Thyroid gland (tissue), 4 donors: ENCODE measurements around the gene ALCAM. TPM values are rescaled to one million over a fixed set of nuclear protein-coding genes. Genes with fewer than 3 reads are reported as not detected.
A peak's percentile ranks its signal among the peaks of the same experiment; 100 is the strongest.

Source experiments
- DNase-seq, 2 donors: peaks; one replicate each; pipeline ENCODE4 v3.0.0-alpha.2; 2019
- H3K27ac ChIP-seq, 3 donors: fragments of 200-600 bp; sonication (generic); 1 replicate in 2 of 3; 2 replicates in 1 of 3; pipeline ENCODE4 v1.5.1; 2016 to 2019; ENCODE audit warnings: mild to moderate bottlenecking in 1 of 3, moderate library complexity in 1 of 3
- H3K27me3 ChIP-seq: fragments of 200-600 bp; sonication (generic); one replicate; pipeline ENCODE4 v1.5.1; 2019
- H3K36me3 ChIP-seq, 2 donors: fragments of 200-600 bp; sonication (generic); one replicate each; pipeline ENCODE4 v1.5.1; 2016 to 2019
- H3K4me1 ChIP-seq, 2 donors: fragments of 200-600 bp; sonication (generic); one replicate each; pipeline ENCODE4 v1.5.1; 2017 to 2019
- H3K4me3 ChIP-seq, 3 donors: fragments of 200-600 bp; sonication (generic); replicated peaks in 1 of 3; 1 replicate in 2 of 3; 2 replicates in 1 of 3; pipeline ENCODE4 v1.5.1; 2016; ENCODE audit warnings: mild to moderate bottlenecking in 1 of 3
- H3K9me3 ChIP-seq: fragments of 200-600 bp; sonication (generic); one replicate; pipeline ENCODE4 v1.5.1; 2017
- POLR2A ChIP-seq, 2 donors: fragments of 450-650 bp; IDR thresholded peaks; one replicate each; pipeline ENCODE4 v1.6.1; 2017; ENCODE audit warnings: antibody characterized with exemption in 2 of 2, mild to moderate bottlenecking in 2 of 2, moderate library complexity in 1 of 2
- WGBS, 2 donors: methylation state at CpG; one replicate each; pipeline ENCODE4 v1.1.5; 2017; 5-methylcytosine and 5-hydroxymethylcytosine counted together
- intact Hi-C: fragments of 100-400 bp; cut with DNase I; formaldehyde crosslinking; loops from one replicate; pipeline ENCODE4 v1.15.1; 2023
- total RNA-seq, 4 donors: library from RNA; depleted of rRNA; stranded (reverse); fragments of >200 nt; gene quantifications; one replicate each; pipeline ENCODE4 v1.2.3, GENCODE V29; 2016
- TF ChIP-seq, protein P1 (sequence below), 6 experiments: fragments of 200-600 bp in 3 of 6; fragments of 450-650 bp in 3 of 6; sonication (generic) in 3 of 6; IDR thresholded peaks; one replicate each; pipeline ENCODE4 v1.5.1; 2016 to 2019; ENCODE audit warnings: antibody characterized with exemption in 6 of 6, mild to moderate bottlenecking in 2 of 6, inconsistent platforms in 1 of 6, moderate library complexity in 1 of 6

Gene ALCAM
- total RNA-seq, 4 donors from 2014 or later: 86.5 to 129 (median 108) TPM

DNA sequence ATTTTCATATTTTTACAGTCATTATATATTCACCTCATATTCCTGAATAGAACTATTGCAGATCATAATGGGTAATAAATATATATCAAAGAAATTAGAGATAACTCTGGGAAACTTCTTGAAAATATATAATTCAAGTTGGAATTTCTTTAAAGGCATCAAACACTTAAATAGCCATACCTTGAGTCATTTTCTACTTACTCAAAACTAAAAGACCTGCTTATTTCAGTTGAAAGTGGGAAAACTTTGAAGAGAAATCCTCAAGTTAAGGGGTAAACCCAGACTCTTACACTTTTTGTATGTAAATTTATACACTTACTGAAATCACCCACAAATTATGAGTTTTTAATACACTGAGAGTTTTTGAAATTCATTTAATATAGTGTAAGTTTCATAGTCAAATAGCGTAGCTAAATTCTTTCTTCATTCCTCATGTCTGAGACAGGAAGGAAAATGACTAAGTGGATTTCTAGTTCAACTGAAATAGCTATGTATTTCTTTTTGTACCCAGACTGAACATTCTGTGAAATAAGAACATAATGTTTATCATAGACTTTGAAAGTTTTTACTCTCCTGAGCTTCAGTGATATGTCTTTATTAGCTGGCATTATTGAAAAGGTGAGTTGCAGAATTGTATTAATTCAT, 4.6 kb upstream of the ALCAM start:
- H3K4me1 ChIP-seq: no peaks in the 10 kb centered on the region
- H3K27ac ChIP-seq: no peak overlapping the region
- no peak for TF ChIP-seq POLR2A (IDR thresholded peaks at IDR 0.05)
- TF ChIP-seq, protein P1, sequence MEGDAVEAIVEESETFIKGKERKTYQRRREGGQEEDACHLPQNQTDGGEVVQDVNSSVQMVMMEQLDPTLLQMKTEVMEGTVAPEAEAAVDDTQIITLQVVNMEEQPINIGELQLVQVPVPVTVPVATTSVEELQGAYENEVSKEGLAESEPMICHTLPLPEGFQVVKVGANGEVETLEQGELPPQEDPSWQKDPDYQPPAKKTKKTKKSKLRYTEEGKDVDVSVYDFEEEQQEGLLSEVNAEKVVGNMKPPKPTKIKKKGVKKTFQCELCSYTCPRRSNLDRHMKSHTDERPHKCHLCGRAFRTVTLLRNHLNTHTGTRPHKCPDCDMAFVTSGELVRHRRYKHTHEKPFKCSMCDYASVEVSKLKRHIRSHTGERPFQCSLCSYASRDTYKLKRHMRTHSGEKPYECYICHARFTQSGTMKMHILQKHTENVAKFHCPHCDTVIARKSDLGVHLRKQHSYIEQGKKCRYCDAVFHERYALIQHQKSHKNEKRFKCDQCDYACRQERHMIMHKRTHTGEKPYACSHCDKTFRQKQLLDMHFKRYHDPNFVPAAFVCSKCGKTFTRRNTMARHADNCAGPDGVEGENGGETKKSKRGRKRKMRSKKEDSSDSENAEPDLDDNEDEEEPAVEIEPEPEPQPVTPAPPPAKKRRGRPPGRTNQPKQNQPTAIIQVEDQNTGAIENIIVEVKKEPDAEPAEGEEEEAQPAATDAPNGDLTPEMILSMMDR (IDR thresholded peaks at IDR 0.05): no peak
- no peak overlapping the region for H3K4me3 ChIP-seq
- no peaks in the 10 kb centered on the region for H3K27me3 ChIP-seq
- DNase-seq: no peak
- intact Hi-C loops: loop anchor here (10.0 kb wide), 1 partner anchor 153 kb away; no protein-coding TSS in a partner anchor
- H3K36me3 ChIP-seq: no peaks in the 10 kb centered on the region
- WGBS, 2 donors: 81 to 87% methylated on average over 1 of the region's 1 CpG
- H3K9me3 ChIP-seq: no peaks in the 10 kb centered on the region

DNA sequence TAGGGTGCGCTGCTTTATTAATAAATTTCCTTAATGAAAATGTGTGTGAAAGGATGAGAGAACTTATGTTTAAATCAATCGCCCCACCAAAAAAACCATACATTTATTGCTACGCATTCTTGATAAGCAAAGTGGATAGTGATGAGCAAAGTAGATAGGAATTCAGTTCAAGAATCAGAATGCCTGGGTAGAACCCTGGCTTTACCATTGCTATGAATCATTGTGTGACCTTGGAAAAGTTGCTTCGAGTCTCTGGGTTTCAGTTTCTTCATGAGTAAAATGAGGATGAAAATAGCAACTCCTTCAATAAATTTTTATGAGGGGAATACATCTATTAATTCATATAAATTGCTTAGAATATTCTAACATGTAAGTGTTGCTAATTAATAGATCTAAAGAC, 2.6 kb upstream of the ALCAM start:
- intact Hi-C loops: loop anchor here (10.0 kb wide), 1 partner anchor 151 kb away; no protein-coding TSS in a partner anchor
- Histone ChIP-seq H3K4me1 (no peaks in the 10 kb centered on the region), H3K9me3 (no peaks in the 10 kb centered on the region), H3K27me3 (no peaks in the 10 kb centered on the region), H3K27ac (no peak overlapping the region), H3K4me3 (no peak overlapping the region), H3K36me3 (no peaks in the 10 kb centered on the region)
- 91 to 96% methylated on average over 4 of the region's 4 CpGs for WGBS, 2 donors
- DNase-seq: no peak
- TF ChIP-seq, protein P1 (IDR thresholded peaks at IDR 0.05): no peak
- no peak for TF ChIP-seq POLR2A (IDR thresholded peaks at IDR 0.05)

DNA sequence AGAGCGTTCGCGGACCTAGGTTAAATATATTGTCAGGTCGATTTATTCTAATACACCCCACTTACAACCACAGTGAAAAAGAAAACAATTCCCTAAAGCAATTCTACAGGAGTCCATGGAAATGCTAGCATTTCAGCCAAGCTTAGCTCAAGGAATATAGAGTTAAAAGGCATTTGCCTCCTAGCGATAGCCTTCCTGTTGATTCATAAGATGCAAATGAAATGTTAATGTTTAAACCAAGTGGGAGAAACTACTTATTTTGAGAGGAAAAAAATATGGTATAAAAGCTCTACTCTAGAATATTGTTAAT, 1.7 kb upstream of the ALCAM start:
- WGBS, 2 donors: 59 to 66% methylated on average over 5 of the region's 5 CpGs
- Histone ChIP-seq H3K36me3 (no peaks in the 10 kb centered on the region), H3K9me3 (no peaks in the 10 kb centered on the region), H3K4me1 (peaks cover 0 to under 1% of the 10 kb centered on the region in 2 donors), H3K4me3 (no peak overlapping the region), H3K27me3 (no peaks in the 10 kb centered on the region), H3K27ac (no peak overlapping the region)
- no peak for DNase-seq
- intact Hi-C loops: loop anchor here (10.0 kb wide), 1 partner anchor 150 kb away; no protein-coding TSS in a partner anchor
- no peak for TF ChIP-seq POLR2A (IDR thresholded peaks at IDR 0.05)
- TF ChIP-seq, protein P1 (IDR thresholded peaks at IDR 0.05): no peak

DNA sequence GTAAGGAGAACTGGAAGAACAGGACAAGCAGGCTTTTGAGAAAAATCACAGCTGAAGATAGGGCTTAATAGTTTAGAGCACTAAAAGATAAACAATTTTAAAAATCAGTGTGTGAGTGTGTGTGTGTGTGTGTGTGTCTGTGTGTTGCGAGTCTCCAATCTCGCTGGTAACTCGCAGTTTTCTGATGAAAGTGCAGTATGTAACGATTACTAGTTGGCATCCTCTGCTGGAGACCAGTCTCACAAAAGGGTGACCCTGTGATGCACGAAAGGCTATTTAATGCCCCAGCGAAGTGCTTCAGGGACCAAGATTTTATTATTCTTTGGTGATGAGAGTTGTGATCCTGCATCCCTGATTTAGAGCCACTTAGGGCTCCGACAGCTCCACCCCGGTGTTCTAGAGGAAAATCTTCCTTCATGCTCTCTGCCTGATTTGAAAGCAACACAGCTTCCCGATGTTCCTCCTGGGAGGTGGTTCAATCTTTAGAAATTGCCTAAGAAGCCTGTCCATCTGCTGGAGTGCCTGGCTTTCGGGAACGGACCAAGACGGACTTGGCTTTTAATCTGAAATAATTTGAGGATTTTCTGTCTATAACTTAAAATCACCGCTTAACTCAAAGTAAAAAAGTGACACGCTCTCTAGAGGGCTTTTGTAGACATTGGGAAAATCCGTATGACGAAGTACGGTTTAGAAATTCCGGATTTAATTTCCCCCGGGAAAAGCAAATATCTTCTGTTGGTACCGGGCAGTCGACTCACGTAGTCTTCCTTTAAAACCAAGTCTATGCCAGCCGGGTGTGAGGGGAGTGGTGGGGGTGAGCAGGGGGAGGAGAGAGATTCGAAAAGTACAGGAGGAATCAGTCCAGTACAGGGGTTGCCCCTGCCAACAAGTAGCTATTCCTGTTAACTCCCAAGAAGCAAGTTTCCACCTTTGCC, 1.1 kb upstream of the ALCAM start:
- intact Hi-C loops: loop anchor here (10.0 kb wide), 1 partner anchor 149 kb away; no protein-coding TSS in a partner anchor
- 5 to 6% methylated on average over 24 of the region's 24 CpGs for WGBS, 2 donors
- Histone ChIP-seq H3K27me3 (no peaks in the 10 kb centered on the region), H3K27ac (peak overlapping the region in 2 of 3 donors; percentile 92 to 95), H3K9me3 (no peaks in the 10 kb centered on the region), H3K36me3 (no peaks in the 10 kb centered on the region), H3K4me1 (peaks cover 0 to 5% of the 10 kb centered on the region in 2 donors), H3K4me3 (peak overlapping the region; percentile 3 to 81 (median 29))
- TF ChIP-seq POLR2A (IDR thresholded peaks at IDR 0.05): no peak
- TF ChIP-seq, protein P1 (IDR thresholded peaks at IDR 0.05): no peak
- DNase-seq: peak; percentile 49 to 56
